ENCODE data around the gene EPHA4. TPM values are rescaled to one million over a fixed set of nuclear protein-coding genes. Genes with fewer than 3 reads are reported as not detected.

EPHA4 gene
- total and polyA plus RNA-seq, 8 donors, result 0.56 to 28.1 (median 5.8) TPM; not detected in 1

GRCh38 chr2:221423210-221423804 is 148.8 kb downstream of the EPHA4 start:
- H3K27ac ChIP-seq, result no peak overlapping the region
- WGBS, 5 donors, result 57 to 74% (median 58%) methylated on average over 3 of the region's 3 CpGs
- H3K36me3 ChIP-seq, result peaks cover 0 to 35% (median 16%) of the 10 kb centered on the region in 4 donors

GRCh38 chr2:221422516-221423209 is 149.4 kb downstream of the EPHA4 start:
- H3K27ac ChIP-seq, result no peak overlapping the region
- no peak overlapping the region for H3K4me3 ChIP-seq
- intact Hi-C loops (cut with DNase I; ENCODE audit: low total_unique reads), result no loop called here
- 79 to 90% (median 84%) methylated on average over 4 of the region's 4 CpGs for WGBS, 5 donors
- no peaks in the 10 kb centered on the region for H3K9me3 ChIP-seq
- no peak for DNase-seq
- no peaks in the 10 kb centered on the region for H3K27me3 ChIP-seq
- TF ChIP-seq POLR2A (IDR thresholded peaks at IDR 0.05), result no peak
- no peak for TF ChIP-seq POLR2AphosphoS5 (IDR thresholded peaks at IDR 0.05)
- no peak for TF ChIP-seq EP300 (IDR thresholded peaks at IDR 0.05)
- no peak for TF ChIP-seq CTCF (IDR thresholded peaks at IDR 0.05)
- H3K4me1 ChIP-seq, result peaks cover 0 to 11% (median 2%) of the 10 kb centered on the region in 4 donors
- H3K36me3 ChIP-seq, result peaks cover 0 to 35% (median 16%) of the 10 kb centered on the region in 4 donors

More at GRCh38 chr2:221423210-221423804, 148.8 kb downstream of the EPHA4 start:
- no peaks in the 10 kb centered on the region for H3K27me3 ChIP-seq
- TF ChIP-seq POLR2A (IDR thresholded peaks at IDR 0.05) (no peak), EP300 (IDR thresholded peaks at IDR 0.05) (no peak), CTCF (IDR thresholded peaks at IDR 0.05) (no peak), POLR2AphosphoS5 (IDR thresholded peaks at IDR 0.05) (no peak)
- no peak overlapping the region for H3K4me3 ChIP-seq
- no peaks in the 10 kb centered on the region for H3K9me3 ChIP-seq
- peaks cover 0 to 11% (median 2%) of the 10 kb centered on the region in 4 donors for H3K4me1 ChIP-seq
- intact Hi-C loops (cut with DNase I; ENCODE audit: low total_unique reads), result no loop called here
- peak in 1 of 2 donors; percentile 35 for DNase-seq

GRCh38 chr2:221420245-221420644 is 151.9 kb downstream of the EPHA4 start:
- intact Hi-C loops (cut with DNase I; ENCODE audit: low total_unique reads), result no loop called here

More at GRCh38 chr2:221420245-221420644, 151.9 kb downstream of the EPHA4 start:
- Histone ChIP-seq H3K27me3 (no peaks in the 10 kb centered on the region), H3K36me3 (peaks cover 0 to 24% (median 9%) of the 10 kb centered on the region in 4 donors), H3K27ac (no peak overlapping the region), H3K4me3 (no peak overlapping the region), H3K9me3 (no peaks in the 10 kb centered on the region), H3K4me1 (peaks cover 0 to 7% (median 0%) of the 10 kb centered on the region in 4 donors)
- DNase-seq, result peak in 1 of 2 donors; percentile 23
- 42 to 58% (median 48%) methylated on average over 7 of the region's 7 CpGs for WGBS, 5 donors
- TF ChIP-seq POLR2A (IDR thresholded peaks at IDR 0.05), result no peak
- no peak for TF ChIP-seq CTCF (IDR thresholded peaks at IDR 0.05)
- no peak for TF ChIP-seq POLR2AphosphoS5 (IDR thresholded peaks at IDR 0.05)
- no peak for TF ChIP-seq EP300 (IDR thresholded peaks at IDR 0.05)

All from stomach (tissue), 9 donors.